AG10803 (cell line): ENCODE results near the gene VAV2.

Experiments
- DNase-seq: peaks from one replicate; pipeline ENCODE4 v3.0.0; 2010; ENCODE audit warnings: low read depth
- H3K4me3 ChIP-seq: 2 replicates; pipeline ENCODE4 v1.5.1; 2011; ENCODE audit warnings: mild to moderate bottlenecking, low read length, control low read depth
- CTCF ChIP-seq: conservative IDR thresholded peaks from 2 replicates; pipeline ENCODE4 v1.5.1; 2011; ENCODE audit warnings: mild to moderate bottlenecking, low read length, control low read depth, inconsistent platforms

VAV2 gene

GRCh38 chr9:134030821-134031470 lies 38.8 kb upstream of the VAV2 start:
- no peak for TF ChIP-seq CTCF
- no peak for DNase-seq
- H3K4me3 ChIP-seq, result no peak overlapping the region

- no peak for DNase-seq
- H3K4me3 ChIP-seq, result no peak overlapping the region
Observed at GRCh38 chr9:134029248-134030226, 37.4 kb upstream of the VAV2 start.

GRCh38 chr9:134028575-134029247 lies 36.6 kb upstream of the VAV2 start:
- no peak overlapping the region for H3K4me3 ChIP-seq
- no peak for TF ChIP-seq CTCF
- DNase-seq, result no peak

More at GRCh38 chr9:134029248-134030226, 37.4 kb upstream of the VAV2 start:
- TF ChIP-seq CTCF, result no peak

- TF ChIP-seq CTCF, result no peak
- no peak for DNase-seq
- H3K4me3 ChIP-seq, result no peak overlapping the region
Observed at GRCh38 chr9:134028076-134028475, 36.0 kb upstream of the VAV2 start.

GRCh38 chr9:134027561-134027960 lies 35.4 kb upstream of the VAV2 start:
- TF ChIP-seq CTCF, result no peak
- DNase-seq, result no peak
- H3K4me3 ChIP-seq, result no peak overlapping the region

- no peak for TF ChIP-seq CTCF
- no peak for DNase-seq
- H3K4me3 ChIP-seq, result no peak overlapping the region; the same call in 1 of the 2 replicates
Observed at GRCh38 chr9:134026981-134027380, 34.9 kb upstream of the VAV2 start.
